C1 segment of cervical spinal cord (tissue), 14 donors: ENCODE results near the gene STX1B.
"Not testable (repeated sequence)": the region's sequence is repeated elsewhere in the genome, so short reads cannot be mapped to it uniquely, and the experiment has no call there.

ENCODE experiments used
- DNase-seq, 14 donors: peaks; one replicate each; lab custom pipeline; 2025; lab: John Stamatoyannopoulos, UW

The STX1B gene

GRCh38 chr16:30951750-30952149 lies 58.7 kb downstream of the STX1B start:
- no peak for DNase-seq

- DNase-seq, result no peak
These were observed 59.2 kb downstream of the STX1B start for GRCh38 chr16:30951193-30951592.

- no peak for DNase-seq
These were observed 59.8 kb downstream of the STX1B start for GRCh38 chr16:30950516-30951065.

- DNase-seq, result peak in 7 of 14 donors; percentile 9 to 30 (median 15)
These were observed 60.6 kb downstream of the STX1B start for GRCh38 chr16:30949650-30950515.

GRCh38 chr16:30948667-30949649 lies 61.5 kb downstream of the STX1B start, which contains the start of gene ORAI3:
TSS of gene ORAI3 (plus strand) at chr16:30949068. CDS start at chr16:30949290, 222 bp downstream.
- DNase-seq, result peak in 13 of 14 donors; percentile 3 to 74 (median 56)

- DNase-seq, result peak; percentile 17 to 97 (median 76)
These were observed 62.4 kb downstream of the STX1B start for GRCh38 chr16:30947859-30948666.

GRCh38 chr16:30947541-30947858 lies 62.9 kb downstream of the STX1B start:
- DNase-seq, result no peak

GRCh38 chr16:30946671-30947540 lies 63.5 kb downstream of the STX1B start:
- DNase-seq, result no peak

GRCh38 chr16:30944352-30944751 lies 66.1 kb downstream of the STX1B start:
- DNase-seq, result no peak

- DNase-seq, result no peak
These were observed 68.0 kb downstream of the STX1B start for GRCh38 chr16:30942426-30942806.

- DNase-seq, result peak in 9 of 14 donors; percentile 4 to 41 (median 25)
These were observed 68.6 kb downstream of the STX1B start for GRCh38 chr16:30941600-30942425.

GRCh38 chr16:30939571-30939970 lies 70.9 kb downstream of the STX1B start:
- not testable (repeated sequence) for DNase-seq
